ENCODE results near the gene GFAP. TPM values are rescaled to one million over a fixed set of nuclear protein-coding genes. Genes with fewer than 3 reads are reported as not detected.

GFAP gene
- total RNA-seq, 1 experiment from 2014 or later: 1.2 TPM

DNA sequence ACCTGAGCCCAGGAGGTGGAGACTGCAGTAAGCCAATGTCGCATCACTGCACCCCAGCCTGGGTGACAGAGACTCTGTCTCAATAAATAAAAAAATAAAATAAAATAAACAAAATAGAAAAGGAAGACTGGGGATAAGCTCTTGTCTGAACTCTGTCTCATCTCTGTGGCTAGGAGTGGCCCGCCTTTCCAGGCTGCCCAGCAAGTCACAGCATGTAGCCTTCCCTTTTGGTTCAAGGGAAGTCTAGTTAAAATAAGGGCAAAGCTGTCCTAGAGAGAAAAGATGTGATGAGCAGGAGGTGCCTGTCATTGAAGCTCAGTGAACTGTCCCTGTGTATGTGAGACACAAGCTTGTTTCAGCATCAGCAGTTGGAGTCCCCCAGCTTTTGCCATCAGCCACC, 2.7 kb upstream of the GFAP start:
- Mint-ChIP-seq H3K9me3 (no peaks in the 10 kb centered on the region), H3K36me3 (ENCODE audit: insufficient read depth in 1 of 3, low read depth in 3 of 3) (no peaks in the 10 kb centered on the region), H3K27ac (no peak overlapping the region), H3K27me3 (ENCODE audit: low read depth) (peaks cover 40% of the 10 kb centered on the region), H3K4me1 (peaks cover 17 to 23% of the 10 kb centered on the region in 2 experiments), H3K4me3 (no peak overlapping the region; a peak in 1 of 5 replicates)
- Histone ChIP-seq H3K27ac (ENCODE audit: insufficient read length, low read depth, low read length) (no peak overlapping the region), H3K23ac (ENCODE audit: insufficient read length, low read depth, low read length) (no peak overlapping the region), H2AK5ac (ENCODE audit: insufficient read length, low read length) (no peak overlapping the region), H2BK12ac (ENCODE audit: insufficient read length, low read depth, low read length) (no peak overlapping the region), H3K27me3 (ENCODE audit: insufficient read depth, low read length) (0 out of 2 replicates have a peak, but pooled peaks cover 2% of the 10 kb centered on the region), H2BK5ac (ENCODE audit: insufficient read length, low read length) (no peak overlapping the region), H3K9ac (ENCODE audit: extremely low read depth, insufficient read length, low read length) (no peak overlapping the region), H4K8ac (replicated peaks; ENCODE audit: insufficient read length, low read depth, low read length) (no peak overlapping the region), H3K4me2 (ENCODE audit: insufficient read depth, insufficient read length, low read length) (no peak overlapping the region), H3K9me3 (ENCODE audit: control insufficient read depth, low read depth, low read length) (no peaks in the 10 kb centered on the region), H3K23me2 (ENCODE audit: insufficient read length, low read depth, low read length, poor library complexity, severe bottlenecking) (no peaks in the 10 kb centered on the region), H3K14ac (ENCODE audit: insufficient read depth, low read length) (no peak overlapping the region), H4K20me1 (ENCODE audit: control insufficient read depth, insufficient read depth, insufficient read length) (no peaks in the 10 kb centered on the region), H2AFZ (ENCODE audit: low read length) (no peak overlapping the region), H2BK20ac (ENCODE audit: low read depth, low read length, poor library complexity, severe bottlenecking) (no peak overlapping the region), H2BK15ac (ENCODE audit: low read depth, low read length) (no peak overlapping the region), H3K4me1 (ENCODE audit: insufficient read depth, low read length) (peaks cover 7% of the 10 kb centered on the region; the same call in 1 of the 2 replicates), H3K79me1 (ENCODE audit: insufficient read depth, low read depth, low read length, poor library complexity, severe bottlenecking) (no peaks in the 10 kb centered on the region), H3K79me2 (ENCODE audit: insufficient read depth, low read length) (no peaks in the 10 kb centered on the region), H4K5ac (ENCODE audit: insufficient read length, low read depth, low read length) (no peak overlapping the region), H3K18ac (ENCODE audit: insufficient read length, low read depth, low read length) (no peak overlapping the region), H4K91ac (ENCODE audit: insufficient read length, low read depth, low read length) (no peak overlapping the region), H3T11ph (ENCODE audit: low read length) (no peak overlapping the region), H2BK120ac (ENCODE audit: low read depth, low read length, poor library complexity, severe bottlenecking) (no peak overlapping the region), H3K56ac (ENCODE audit: insufficient read length, low read depth, low read length) (no peak overlapping the region), H3K4ac (ENCODE audit: low read depth, low read length) (no peak overlapping the region)
- no CpG with 5 or more reads among the region's 2 CpGs for WGBS (ENCODE audit: extremely low coverage, insufficient read length, low lambda C conversion rate)
- no peak for DNase-seq
- TF ChIP-seq CTCF (conservative IDR thresholded peaks at IDR 0.05): no peak
